Glutamatergic neuron (in vitro differentiated cells): ENCODE measurements around the gene CFHR1. TPM values are rescaled to one million over a fixed set of nuclear protein-coding genes. Genes with fewer than 3 reads are reported as not detected.
"Not testable (repeated sequence)": the region's sequence is repeated elsewhere in the genome, so short reads cannot be mapped to it uniquely, and the experiment has no call there.

Experiments used
- DNase-seq: peaks from one replicate; pipeline ENCODE4 v3.0.0; 2022
- H3K27ac Mint-ChIP-seq: one replicate; pipeline ENCODE4 v1.8.0; 2020; ENCODE audit warnings: mild to moderate bottlenecking, mixed read lengths, inconsistent platforms; ENCODE audit not compliant: unreplicated experiment
- H3K27me3 Mint-ChIP-seq: one replicate; pipeline ENCODE4 v1.8.0; 2020; ENCODE audit warnings: mild to moderate bottlenecking, moderate library complexity, mixed read lengths, inconsistent platforms; ENCODE audit not compliant: unreplicated experiment
- H3K36me3 Mint-ChIP-seq: one replicate; pipeline ENCODE4 v1.8.0; 2020; ENCODE audit warnings: mild to moderate bottlenecking, mixed read lengths, inconsistent platforms; ENCODE audit not compliant: unreplicated experiment
- H3K4me1 Mint-ChIP-seq: one replicate; pipeline ENCODE4 v1.8.0; 2020; ENCODE audit warnings: mild to moderate bottlenecking, low read depth, mixed read lengths, inconsistent platforms; ENCODE audit not compliant: unreplicated experiment
- H3K4me3 Mint-ChIP-seq: one replicate; pipeline ENCODE4 v1.8.0; 2020; ENCODE audit warnings: mild to moderate bottlenecking, mixed read lengths, inconsistent platforms; ENCODE audit not compliant: unreplicated experiment
- H3K9me3 Mint-ChIP-seq: one replicate; pipeline ENCODE4 v1.8.0; 2020; ENCODE audit warnings: mild to moderate bottlenecking, moderate library complexity, mixed read lengths, inconsistent platforms; ENCODE audit not compliant: unreplicated experiment
- long read RNA-seq: library from polyadenylated mRNA; unstranded; transcript quantifications from one replicate; pipeline ENCODE4 v2.0.0, GENCODE V29; 2020; ENCODE audit not compliant: unreplicated experiment
- total RNA-seq: library from RNA; stranded (reverse); fragmentation: NEBNext Ultra II Directional; extraction: Animal tissue kit (Norgen Biotek cat#: 25700); gene quantifications from one replicate; pipeline ENCODE4 v1.2.1, GENCODE V29; 2021; ENCODE audit not compliant: unreplicated experiment
- TF ChIP-seq, protein P1 (sequence below): fragments of 200-600 bp; sonication (generic); IDR thresholded peaks from one replicate; pipeline ENCODE4 v1.5.0; 2021; ENCODE audit not compliant: partially characterized antibody, unreplicated experiment

The CFHR1 gene
- total RNA-seq: not detected
- long read RNA-seq: 0 reads

DNA sequence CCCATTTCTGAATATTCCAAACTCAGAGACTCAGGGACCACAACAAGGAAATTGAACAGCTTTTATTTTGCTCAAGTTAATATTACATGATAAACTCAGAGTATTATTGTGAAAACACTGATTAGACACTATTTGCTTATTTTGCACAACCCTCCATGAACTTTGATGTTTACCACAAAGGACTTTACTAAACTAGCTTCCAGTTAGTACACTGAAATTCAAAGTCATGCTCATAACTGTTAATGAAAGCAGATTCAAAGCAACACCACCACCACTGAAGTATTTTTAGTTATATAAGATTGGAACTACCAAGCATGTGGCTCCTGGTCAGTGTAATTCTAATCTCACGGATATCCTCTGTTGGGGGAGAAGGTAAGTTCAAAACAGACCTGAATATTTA lies at the start of gene CFHR1:
Gene CFHR1 (plus strand): TSS at position 201 of the 400 bp plus-strand sequence. CDS start 114 bp downstream, at position 315.
- not testable (repeated sequence) for DNase-seq, H3K36me3 Mint-ChIP-seq, H3K4me1 Mint-ChIP-seq, H3K27ac Mint-ChIP-seq, H3K27me3 Mint-ChIP-seq, H3K9me3 Mint-ChIP-seq, H3K4me3 Mint-ChIP-seq

DNA sequence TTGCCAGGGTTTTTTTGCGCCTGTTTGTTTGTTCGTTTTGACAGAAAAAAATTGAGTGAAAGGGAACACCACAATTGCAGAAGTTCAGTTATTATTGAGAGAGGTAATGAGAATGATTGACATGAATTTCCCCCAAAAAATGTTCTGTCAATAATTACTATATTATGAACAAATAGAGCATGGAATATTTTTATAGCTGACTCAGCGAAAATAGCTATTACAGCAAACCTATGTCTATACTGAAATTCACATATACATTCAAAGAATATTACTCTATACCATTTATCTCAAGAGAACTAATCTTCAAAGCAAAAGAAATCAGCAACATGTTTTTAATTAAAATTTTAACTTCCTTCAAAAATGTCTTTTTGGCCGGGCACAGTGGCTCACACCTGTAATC lies 49.7 kb upstream of the CFHR1 start:
- DNase-seq, H3K4me1 Mint-ChIP-seq, H3K27me3 Mint-ChIP-seq, H3K9me3 Mint-ChIP-seq, H3K27ac Mint-ChIP-seq, H3K4me3 Mint-ChIP-seq, H3K36me3 Mint-ChIP-seq: not testable (repeated sequence)

DNA sequence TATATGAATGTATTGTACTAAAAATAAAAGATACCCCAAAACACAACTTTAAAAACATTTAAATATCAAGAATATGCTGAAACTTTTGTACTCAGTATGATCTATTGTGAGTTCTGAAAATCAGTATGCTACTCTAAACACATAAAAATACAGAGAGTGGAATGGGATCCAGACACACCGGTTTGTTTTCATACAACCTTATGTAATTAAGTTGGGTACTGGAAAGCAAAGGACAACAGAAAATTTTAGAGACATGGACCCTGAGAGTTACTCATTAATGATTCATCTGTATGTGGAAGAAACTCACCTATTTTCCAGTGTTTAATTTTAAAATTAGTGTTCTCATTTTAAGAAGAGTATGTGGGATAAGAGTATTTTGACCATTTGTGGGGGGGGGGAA lies 45.8 kb upstream of the CFHR1 start:
- no peaks in the 10 kb centered on the region for H3K36me3 Mint-ChIP-seq
- TF ChIP-seq, protein P1, sequence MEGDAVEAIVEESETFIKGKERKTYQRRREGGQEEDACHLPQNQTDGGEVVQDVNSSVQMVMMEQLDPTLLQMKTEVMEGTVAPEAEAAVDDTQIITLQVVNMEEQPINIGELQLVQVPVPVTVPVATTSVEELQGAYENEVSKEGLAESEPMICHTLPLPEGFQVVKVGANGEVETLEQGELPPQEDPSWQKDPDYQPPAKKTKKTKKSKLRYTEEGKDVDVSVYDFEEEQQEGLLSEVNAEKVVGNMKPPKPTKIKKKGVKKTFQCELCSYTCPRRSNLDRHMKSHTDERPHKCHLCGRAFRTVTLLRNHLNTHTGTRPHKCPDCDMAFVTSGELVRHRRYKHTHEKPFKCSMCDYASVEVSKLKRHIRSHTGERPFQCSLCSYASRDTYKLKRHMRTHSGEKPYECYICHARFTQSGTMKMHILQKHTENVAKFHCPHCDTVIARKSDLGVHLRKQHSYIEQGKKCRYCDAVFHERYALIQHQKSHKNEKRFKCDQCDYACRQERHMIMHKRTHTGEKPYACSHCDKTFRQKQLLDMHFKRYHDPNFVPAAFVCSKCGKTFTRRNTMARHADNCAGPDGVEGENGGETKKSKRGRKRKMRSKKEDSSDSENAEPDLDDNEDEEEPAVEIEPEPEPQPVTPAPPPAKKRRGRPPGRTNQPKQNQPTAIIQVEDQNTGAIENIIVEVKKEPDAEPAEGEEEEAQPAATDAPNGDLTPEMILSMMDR: no peak
- no peaks in the 10 kb centered on the region for H3K27me3 Mint-ChIP-seq
- H3K9me3 Mint-ChIP-seq: no peaks in the 10 kb centered on the region
- no peak overlapping the region for H3K27ac Mint-ChIP-seq
- no peaks in the 10 kb centered on the region for H3K4me1 Mint-ChIP-seq
- no peak for DNase-seq
- H3K4me3 Mint-ChIP-seq: no peak overlapping the region

DNA sequence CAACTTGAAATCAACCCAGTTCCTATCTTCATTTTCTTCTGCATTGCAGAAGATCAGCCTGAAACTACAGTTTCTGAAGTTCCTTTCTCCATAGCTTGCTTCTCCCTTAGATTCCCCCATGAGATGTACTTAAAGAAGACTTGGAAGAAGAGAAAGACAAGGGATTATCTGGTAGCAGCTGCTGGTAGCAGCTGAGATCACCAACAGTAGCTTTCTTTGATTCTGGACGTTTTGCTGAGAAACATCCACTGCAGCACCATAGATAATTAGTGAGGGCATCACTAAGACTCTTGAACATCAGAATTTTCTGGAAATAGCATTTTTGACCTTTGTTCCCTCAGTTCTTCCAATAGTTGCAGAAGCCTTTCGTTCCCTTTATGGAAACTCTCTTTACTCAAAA lies 45.4 kb upstream of the CFHR1 start:
- no peak overlapping the region for H3K4me3 Mint-ChIP-seq
- H3K36me3 Mint-ChIP-seq: no peaks in the 10 kb centered on the region
- TF ChIP-seq, protein P1: no peak
- H3K27me3 Mint-ChIP-seq: no peaks in the 10 kb centered on the region
- no peaks in the 10 kb centered on the region for H3K9me3 Mint-ChIP-seq
- H3K27ac Mint-ChIP-seq: no peak overlapping the region
- H3K4me1 Mint-ChIP-seq: no peaks in the 10 kb centered on the region
- DNase-seq: no peak

DNA sequence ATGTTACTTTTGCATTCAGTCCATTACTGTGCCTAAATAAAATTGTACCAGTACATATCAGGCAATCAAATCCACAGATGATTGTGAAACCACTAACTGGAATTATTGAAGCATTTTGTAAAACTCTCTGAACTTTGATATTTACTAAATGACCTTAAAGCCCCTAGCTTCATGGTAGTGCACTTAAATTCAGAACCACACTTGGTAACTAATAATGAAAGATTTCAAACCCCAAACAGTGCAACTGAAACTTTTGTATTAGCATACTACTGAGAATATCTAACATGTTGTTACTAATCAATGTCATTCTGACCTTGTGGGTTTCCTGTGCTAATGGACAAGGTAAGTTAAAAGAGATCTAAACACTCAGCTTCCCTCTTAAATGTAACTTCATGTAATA lies 44.9 kb upstream of the CFHR1 start, which contains the start of gene CFHR3:
Gene CFHR3 (plus strand): TSS at position 238 of the 400 bp plus-strand sequence. CDS start 47 bp downstream, at position 285.
- DNase-seq: no peak
- TF ChIP-seq, protein P1: no peak
- Mint-ChIP-seq H3K9me3 (no peaks in the 10 kb centered on the region), H3K4me1 (no peaks in the 10 kb centered on the region), H3K27me3 (no peaks in the 10 kb centered on the region), H3K36me3 (no peaks in the 10 kb centered on the region), H3K27ac (no peak within 1 kb of the TSS), H3K4me3 (no peak within 1 kb of the TSS)

DNA sequence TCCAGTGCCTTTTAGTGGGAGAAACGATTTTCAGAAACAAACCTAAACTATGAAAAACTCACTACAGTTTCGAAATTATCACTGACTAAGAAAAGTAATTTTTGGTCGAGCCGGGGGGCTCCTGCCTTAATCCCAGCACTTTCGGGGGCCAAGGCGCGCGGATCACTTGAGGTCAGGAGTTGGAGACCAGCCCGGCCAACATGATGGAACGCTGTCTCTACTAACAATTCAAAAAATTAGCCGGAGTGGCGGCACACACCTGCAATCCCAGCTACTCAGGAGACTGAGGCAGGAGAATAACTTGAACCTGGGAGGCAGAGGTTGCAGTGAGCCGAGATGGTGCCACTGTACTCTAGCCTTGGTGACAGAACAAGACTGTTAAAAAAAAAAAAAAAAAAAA lies 41.9 kb upstream of the CFHR1 start:
- no peak for DNase-seq
- no peaks in the 10 kb centered on the region for H3K36me3 Mint-ChIP-seq
- TF ChIP-seq, protein P1: no peak
- H3K4me3 Mint-ChIP-seq: no peak overlapping the region
- no peaks in the 10 kb centered on the region for H3K4me1 Mint-ChIP-seq
- H3K27ac Mint-ChIP-seq: no peak overlapping the region
- H3K27me3 Mint-ChIP-seq: no peaks in the 10 kb centered on the region
- no peaks in the 10 kb centered on the region for H3K9me3 Mint-ChIP-seq
